Heart right ventricle (tissue), 16 donors: ENCODE results near the gene PTK7. TPM values are rescaled to one million over a fixed set of nuclear protein-coding genes. Genes with fewer than 3 reads are reported as not detected.

Source experiments
- ATAC-seq, 8 donors: fragments of 200-7000 bp; cut with Tn5 transposase; one replicate each; pipeline ENCODE4 v1.9.1; 2020; ENCODE audit warnings: mild to moderate bottlenecking in 8 of 8, moderate library complexity in 8 of 8, moderate number of reproducible peaks in 1 of 8
- DNase-seq, 2 donors: peaks; one replicate each; pipeline ENCODE4 v3.0.0-alpha.2; 2020
- H3K27ac ChIP-seq, 10 donors: fragments of 200-600 bp; sonication (generic) in 2 of 10; one replicate each; pipeline versions ENCODE4 v1.5.0 to v1.8.0; 2020 to 2022; ENCODE audit warnings: mild to moderate bottlenecking in 3 of 10
- H3K27me3 ChIP-seq, 7 donors: fragments of 200-600 bp; one replicate each; pipeline ENCODE4 v1.8.0; 2021 to 2022; ENCODE audit warnings: mild to moderate bottlenecking in 2 of 7
- H3K36me3 ChIP-seq, 9 donors: fragments of 200-600 bp; sonication (generic) in 1 of 9; one replicate each; pipeline versions ENCODE4 v1.5.0 to v1.8.0; 2020 to 2022; ENCODE audit warnings: mild to moderate bottlenecking in 2 of 9
- H3K4me1 ChIP-seq, 9 donors: fragments of 200-600 bp; sonication (generic) in 1 of 9; one replicate each; pipeline versions ENCODE4 v1.5.0 to v1.8.0; 2020 to 2022; ENCODE audit warnings: mild to moderate bottlenecking in 4 of 9
- H3K4me3 ChIP-seq, 10 donors: fragments of 200-600 bp; sonication (generic) in 2 of 10; one replicate each; pipeline versions ENCODE4 v1.5.0 to v1.8.0; 2020 to 2022; ENCODE audit warnings: mild to moderate bottlenecking in 7 of 10, moderate library complexity in 2 of 10
- H3K9me3 ChIP-seq, 11 donors: fragments of 200-600 bp in 10 of 11; sonication (generic) in 2 of 11; one replicate each; pipeline versions ENCODE4 v1.5.0 to v1.8.0; 2013 to 2022; ENCODE audit warnings: mild to moderate bottlenecking in 2 of 11, control low read depth in 1 of 11, moderate library complexity in 1 of 11
- CTCF ChIP-seq, 9 donors: fragments of 200-600 bp; sonication (generic) in 2 of 9; IDR thresholded peaks; one replicate each; pipeline versions ENCODE4 v1.5.0 to v1.8.0; 2021 to 2022; ENCODE audit warnings: antibody characterized with exemption in 9 of 9, mild to moderate bottlenecking in 5 of 9, moderate library complexity in 1 of 9
- WGBS, 2 donors: extraction: QIAGEN DNeasy Blood & Tissue Kit; methylation state at CpG; one replicate each; pipeline ENCODE4 v1.1.7; 2013; ENCODE audit warnings: inconsistent platforms in 1 of 2; 5-methylcytosine and 5-hydroxymethylcytosine counted together
- intact Hi-C, 10 donors: fragments of 100-400 bp; cut with DNase I; formaldehyde crosslinking; loops; one replicate each; pipeline versions ENCODE4 v1.11.1 to v1.14.2; 2022
- long read RNA-seq, 3 donors: library from polyadenylated mRNA; unstranded; transcript quantifications; one replicate each; pipeline ENCODE4 v2.0.0, GENCODE V29; 2020 to 2021
- polyA plus RNA-seq, 2 donors: library from polyadenylated mRNA; stranded (reverse); fragments of 200-250 nt; gene quantifications; one replicate each; pipeline ENCODE4 v1.2.3, GENCODE V29; 2013
- total RNA-seq, 10 donors: library from RNA; stranded (reverse); fragmentation: NEBNext Ultra II Directional in 3 of 10; extraction: Animal tissue kit (Norgen Biotek cat#: 25700) in 3 of 10; gene quantifications; one replicate each; pipeline versions ENCODE4 v1.2.1 to v1.2.4, GENCODE V29; 2021 to 2023
- donor health status: Arrhythmogenic right ventricular cardiomyopathy.
- donor health status: ischemic (EF 13 %, LVEDD 7.1; RV severe dilation, severe dysfunction).
- donor health status: healthy with polysubstance abuse.
- donor health status: DM: no; HTN: yes; CAD: no.
- donor health status: DM: no; HTN: no; CAD: no.
- donor health status: ischemic (EF 25% LVEDD 6.9; RV normal size, moderate dysfunction).
- donor health status: ischemic (EF 25% LVEDD 5.7; RV mildly dilated, moderate dysfunction).
- donor health status: healthy.
- donor health status: DM: yes; HTN: yes; CAD: no.
- donor health status: Ischemic cardiomyopathy.
- donor health status: ischemic (EF 35%, LVEDD 5.7; RV mildly dilated, moderate dysfunction).
- donor health status: nonischemic (EF 11% LVEDD 7.7; RV severe dilation, severe dysfunction).
- donor health status: DM: yes; HTN: yes; CAD: no.
- donor health status: PGD.
- donor health status: ischemic (EF 29% LVEDD 5.4; RV normal size, mild dysfunction).
- donor health status: nonischemic (EF 23%, LVEDD 6.1; RV moderate dilation, normal function).

Gene PTK7
- total RNA-seq (1 to 10 TPM; 1.0 to 5.9 (median 2.2) TPM), polyA plus RNA-seq (1 to 10 TPM in 1 of 2 donors, under 1 TPM in 1; 0.80 to 6.3 TPM)
- long read RNA-seq, donor 1, full-length matches to known transcripts, result 1 of 2 reads
- long read RNA-seq, donor 1, partial matches to known transcripts, result 1 of 2 reads
- long read RNA-seq, donor 1, other reads (novel, unspliced or antisense), result 0 of 2 reads
- long read RNA-seq, donor 2, partial matches to known transcripts, result 0 of 1 reads
- long read RNA-seq, donor 2, other reads (novel, unspliced or antisense), result 0 of 1 reads
- long read RNA-seq, donor 3, full-length matches to known transcripts, result 1 of 3 reads
- long read RNA-seq, donor 3, partial matches to known transcripts, result 1 of 3 reads
- long read RNA-seq, donor 3, other reads (novel, unspliced or antisense), result 1 of 3 reads

GRCh38 chr6:43075670-43076463, at the start of gene PTK7:
Gene PTK7 (plus strand): TSS chr6:43076314. CDS start chr6:43076489, 175 bp downstream.
- H3K27me3 ChIP-seq, result peaks cover 0 to 18% (median 15%) of the 10 kb centered on the region in 7 donors
- peaks cover 3 to 18% (median 10%) of the 10 kb centered on the region in 9 donors for H3K4me1 ChIP-seq
- 4% methylated on average over 50 to 59 of the region's 60 CpGs for WGBS, 2 donors
- H3K27ac ChIP-seq, result peak within 1 kb of the TSS in 2 of 10 donors; percentile 5 to 36
- H3K4me3 ChIP-seq, result peak within 1 kb of the TSS; percentile 28 to 82 (median 58)
- no peaks in the 10 kb centered on the region for H3K9me3 ChIP-seq
- ATAC-seq (peak; percentile 42 to 70 (median 56)), DNase-seq (peak in 1 of 2 donors; percentile 16)
- TF ChIP-seq CTCF (IDR thresholded peaks at IDR 0.05), result no peak
- intact Hi-C loops, result loop anchor here in 2 of 10 donors (5.0 to 10.0 kb wide), 2 partner anchors 59 to 494 kb away; no protein-coding TSS in a partner anchor
- H3K36me3 ChIP-seq, result peaks cover 0 to 42% (median 18%) of the 10 kb centered on the region in 9 donors

GRCh38 chr6:43026365-43026764, 49.7 kb upstream of the PTK7 start:
- TF ChIP-seq CTCF (IDR thresholded peaks at IDR 0.05), result no peak
- DNase-seq, result no peak
- no peak for ATAC-seq
- Histone ChIP-seq H3K4me1 (peaks cover 5 to 30% (median 19%) of the 10 kb centered on the region in 9 donors), H3K27me3 (no peaks in the 10 kb centered on the region), H3K9me3 (no peaks in the 10 kb centered on the region), H3K4me3 (no peak overlapping the region), H3K36me3 (peaks cover 0 to 86% (median 52%) of the 10 kb centered on the region in 9 donors), H3K27ac (no peak overlapping the region)
- WGBS, 2 donors, result 91 to 92% methylated on average over 5 of the region's 5 CpGs
- intact Hi-C loops, result no loop called here

GRCh38 chr6:43029120-43029519, 47.0 kb upstream of the PTK7 start:
- Histone ChIP-seq H3K36me3 (peaks cover 0 to 100% (median 56%) of the 10 kb centered on the region in 9 donors), H3K9me3 (no peaks in the 10 kb centered on the region), H3K4me1 (peaks cover 0 to 7% (median 2%) of the 10 kb centered on the region in 9 donors), H3K27me3 (no peaks in the 10 kb centered on the region), H3K4me3 (no peak overlapping the region), H3K27ac (no peak overlapping the region)
- intact Hi-C loops, result no loop called here
- 84 to 90% methylated on average over 9 of the region's 9 CpGs for WGBS, 2 donors
- no peak for DNase-seq
- no peak for TF ChIP-seq CTCF (IDR thresholded peaks at IDR 0.05)
- no peak for ATAC-seq

GRCh38 chr6:43032326-43032725, 43.8 kb upstream of the PTK7 start:
- no peaks in the 10 kb centered on the region for H3K9me3 ChIP-seq
- 90 to 96% methylated on average over 4 of the region's 4 CpGs for WGBS, 2 donors
- peaks cover 0 to 99% (median 28%) of the 10 kb centered on the region in 9 donors for H3K36me3 ChIP-seq
- TF ChIP-seq CTCF (IDR thresholded peaks at IDR 0.05), result no peak
- intact Hi-C loops, result no loop called here
- H3K4me3 ChIP-seq, result no peak overlapping the region
- no peak for ATAC-seq
- H3K27me3 ChIP-seq, result no peaks in the 10 kb centered on the region
- no peak overlapping the region for H3K27ac ChIP-seq
- no peak for DNase-seq
- peaks cover 0 to 25% (median 16%) of the 10 kb centered on the region in 9 donors for H3K4me1 ChIP-seq
